Prostate gland (tissue), 2 donors: Measurements from ENCODE around the gene CD81.

Source experiments
- CTCF ChIP-seq, 4 experiments: fragments of 200-600 bp in 2 of 4; fragments of 450-650 bp in 2 of 4; sonication (generic) in 2 of 4; IDR thresholded peaks; 1 replicate in 3 of 4; 2 replicates in 1 of 4; pipeline ENCODE4 v1.5.1; 2016 to 2019; ENCODE audit warnings: antibody characterized with exemption in 4 of 4, mild to moderate bottlenecking in 2 of 4, moderate library complexity in 2 of 4
- POLR2A ChIP-seq: fragments of 450-650 bp; IDR thresholded peaks from one replicate; pipeline ENCODE4 v1.6.1; 2016; ENCODE audit warnings: antibody characterized with exemption, mild to moderate bottlenecking

- TF ChIP-seq CTCF (IDR thresholded peaks at IDR 0.05) (no peak), POLR2A (no peak)
Measured at GRCh38 chr11:2346586-2347307, 30.4 kb upstream of the CD81 start.
